ENCODE results near the gene ATP9A. TPM values are rescaled to one million over a fixed set of nuclear protein-coding genes. Genes with fewer than 3 reads are reported as not detected.

The ATP9A gene
- total and polyA plus RNA-seq, 10 of the 15 experiments (the other 5 are each of a cell fraction or from before 2014, with no cell fraction given) = 0.03 to 0.81 (median 0.14) TPM

DNA sequence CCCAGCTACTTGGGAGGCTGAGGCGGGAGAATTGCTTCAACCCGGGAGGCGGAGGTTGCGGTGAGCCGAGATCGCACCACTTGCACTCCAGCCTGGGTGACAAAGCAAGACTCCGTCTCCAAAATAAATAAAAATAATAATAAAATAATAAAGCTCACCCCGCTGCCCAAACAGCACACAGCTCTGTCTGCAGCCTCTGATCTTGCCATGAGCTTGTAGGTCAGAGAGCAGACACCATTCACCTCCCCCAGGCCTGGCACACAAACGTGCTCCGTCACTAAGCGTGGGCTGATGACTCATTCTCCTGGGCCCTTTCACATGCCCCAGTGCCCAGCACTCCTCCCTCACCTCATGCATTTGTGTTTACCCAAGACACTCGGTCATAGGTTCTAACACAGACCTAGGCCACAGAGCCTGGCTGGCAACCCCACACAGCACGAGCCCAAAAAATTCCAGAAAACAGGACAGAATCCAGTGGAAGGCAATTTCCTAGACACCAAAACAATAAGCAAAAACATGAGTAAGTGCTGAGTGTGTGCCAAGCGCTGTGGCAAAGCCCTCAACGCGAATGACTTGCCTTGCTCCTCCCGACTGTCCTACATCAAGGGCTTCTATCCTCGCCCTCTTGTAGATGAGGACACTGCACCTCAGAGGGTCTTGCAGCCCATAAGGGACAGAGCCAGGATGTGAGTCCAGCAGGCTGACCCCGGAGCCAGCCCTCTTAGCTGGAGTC lies 18.0 kb downstream of the ATP9A start:
- no peak overlapping the region for H2AFZ ChIP-seq (ENCODE audit: control insufficient read depth, low read depth, low read length)
- ChIA-PET CTCF (no interaction called here), RAD21 (ENCODE audit: unreplicated experiment) (no interaction called here), POLR2A (no interaction called here), SMC1A (ENCODE audit: uncharacterized antibody, unreplicated experiment) (no interaction called here)
- no peak overlapping the region for H3K4me2 ChIP-seq (ENCODE audit: control insufficient read depth, insufficient read depth)
- H3K27ac ChIP-seq (ENCODE audit: control insufficient read depth, insufficient read depth) = no peak overlapping the region
- ATAC-seq (peak; percentile 92), FAIRE-seq (no peak), DNase-seq (ENCODE audit: low read depth, low spot score) (no peak)
- no peaks in the 10 kb centered on the region for H3K27me3 ChIP-seq (replicated peaks in 1 of 2; ENCODE audit: control insufficient read depth in 2 of 2, insufficient read depth in 2 of 2, low read length in 1 of 2)
- in situ Hi-C loops (cut with MboI) = no loop called here
- H3K9ac ChIP-seq (ENCODE audit: control insufficient read depth, insufficient read depth, low read length) = no peak overlapping the region
- H3K9me3 ChIP-seq (replicated peaks; ENCODE audit: control insufficient read depth, insufficient read depth, low read length) = no peaks in the 10 kb centered on the region
- BruUV-seq (replicated peaks) = no TSS peak
- no peak for TF ChIP-seq GATAD2B (conservative IDR thresholded peaks at IDR 0.05; ENCODE audit: low read depth)
- 44% methylated on average over 19 of the region's 19 CpGs for WGBS (ENCODE audit: insufficient coverage, insufficient replicate concordance, low lambda C conversion rate, missing lambda C conversion rate)
- no peaks in the 10 kb centered on the region for H3K79me2 ChIP-seq (ENCODE audit: control insufficient read depth, insufficient read depth, low read length)
- no peaks in the 10 kb centered on the region for H3K4me1 ChIP-seq (ENCODE audit: control insufficient read depth, insufficient read depth, low read length)
- H3K36me3 ChIP-seq (ENCODE audit: control insufficient read depth in 2 of 2, insufficient read depth in 2 of 2, low read length in 1 of 2) = no peaks in the 10 kb centered on the region
- H3K4me3 ChIP-seq = no peak overlapping the region
- no peaks in the 10 kb centered on the region for H4K20me1 ChIP-seq (ENCODE audit: control insufficient read depth, insufficient read depth)
- intact Hi-C loops (cut with micrococcal nuclease; ENCODE audit: unreplicated experiment) = no loop called here

GRCh38 chr20:51749674-51750036 lies 18.5 kb downstream of the ATP9A start:
- Histone ChIP-seq H4K20me1 (ENCODE audit: control insufficient read depth, insufficient read depth) (no peaks in the 10 kb centered on the region), H3K9me3 (replicated peaks; ENCODE audit: control insufficient read depth, insufficient read depth, low read length) (no peaks in the 10 kb centered on the region), H2AFZ (ENCODE audit: control insufficient read depth, low read depth, low read length) (no peak overlapping the region), H3K79me2 (ENCODE audit: control insufficient read depth, insufficient read depth, low read length) (no peaks in the 10 kb centered on the region), H3K4me2 (ENCODE audit: control insufficient read depth, insufficient read depth) (no peak overlapping the region), H3K27ac (ENCODE audit: control insufficient read depth, insufficient read depth) (no peak overlapping the region), H3K27me3 (replicated peaks in 1 of 2; ENCODE audit: control insufficient read depth in 2 of 2, insufficient read depth in 2 of 2, low read length in 1 of 2) (no peaks in the 10 kb centered on the region), H3K4me1 (ENCODE audit: control insufficient read depth, insufficient read depth, low read length) (no peaks in the 10 kb centered on the region), H3K4me3 (no peak overlapping the region), H3K9ac (ENCODE audit: control insufficient read depth, insufficient read depth, low read length) (no peak overlapping the region), H3K36me3 (ENCODE audit: control insufficient read depth in 2 of 2, insufficient read depth in 2 of 2, low read length in 1 of 2) (no peaks in the 10 kb centered on the region)
- intact Hi-C loops (cut with micrococcal nuclease; ENCODE audit: unreplicated experiment) = no loop called here
- POLR2A ChIA-PET = no interaction called here
- CTCF ChIA-PET = no interaction called here
- FAIRE-seq (no peak), DNase-seq (ENCODE audit: low read depth, low spot score) (no peak), ATAC-seq (no peak)
- BruUV-seq (replicated peaks) = no TSS peak
- in situ Hi-C loops (cut with MboI) = no loop called here
- 0% methylated on average over 1 of the region's 1 CpG for WGBS (ENCODE audit: insufficient coverage, insufficient replicate concordance, low lambda C conversion rate, missing lambda C conversion rate)
- RAD21 ChIA-PET (ENCODE audit: unreplicated experiment) = no interaction called here
- SMC1A ChIA-PET (ENCODE audit: uncharacterized antibody, unreplicated experiment) = interaction anchor here (0.6 kb wide), 1 partner anchor 545 kb away, joined by 3 read pairs; no protein-coding TSS in a partner anchor
- TF ChIP-seq, protein P1, sequence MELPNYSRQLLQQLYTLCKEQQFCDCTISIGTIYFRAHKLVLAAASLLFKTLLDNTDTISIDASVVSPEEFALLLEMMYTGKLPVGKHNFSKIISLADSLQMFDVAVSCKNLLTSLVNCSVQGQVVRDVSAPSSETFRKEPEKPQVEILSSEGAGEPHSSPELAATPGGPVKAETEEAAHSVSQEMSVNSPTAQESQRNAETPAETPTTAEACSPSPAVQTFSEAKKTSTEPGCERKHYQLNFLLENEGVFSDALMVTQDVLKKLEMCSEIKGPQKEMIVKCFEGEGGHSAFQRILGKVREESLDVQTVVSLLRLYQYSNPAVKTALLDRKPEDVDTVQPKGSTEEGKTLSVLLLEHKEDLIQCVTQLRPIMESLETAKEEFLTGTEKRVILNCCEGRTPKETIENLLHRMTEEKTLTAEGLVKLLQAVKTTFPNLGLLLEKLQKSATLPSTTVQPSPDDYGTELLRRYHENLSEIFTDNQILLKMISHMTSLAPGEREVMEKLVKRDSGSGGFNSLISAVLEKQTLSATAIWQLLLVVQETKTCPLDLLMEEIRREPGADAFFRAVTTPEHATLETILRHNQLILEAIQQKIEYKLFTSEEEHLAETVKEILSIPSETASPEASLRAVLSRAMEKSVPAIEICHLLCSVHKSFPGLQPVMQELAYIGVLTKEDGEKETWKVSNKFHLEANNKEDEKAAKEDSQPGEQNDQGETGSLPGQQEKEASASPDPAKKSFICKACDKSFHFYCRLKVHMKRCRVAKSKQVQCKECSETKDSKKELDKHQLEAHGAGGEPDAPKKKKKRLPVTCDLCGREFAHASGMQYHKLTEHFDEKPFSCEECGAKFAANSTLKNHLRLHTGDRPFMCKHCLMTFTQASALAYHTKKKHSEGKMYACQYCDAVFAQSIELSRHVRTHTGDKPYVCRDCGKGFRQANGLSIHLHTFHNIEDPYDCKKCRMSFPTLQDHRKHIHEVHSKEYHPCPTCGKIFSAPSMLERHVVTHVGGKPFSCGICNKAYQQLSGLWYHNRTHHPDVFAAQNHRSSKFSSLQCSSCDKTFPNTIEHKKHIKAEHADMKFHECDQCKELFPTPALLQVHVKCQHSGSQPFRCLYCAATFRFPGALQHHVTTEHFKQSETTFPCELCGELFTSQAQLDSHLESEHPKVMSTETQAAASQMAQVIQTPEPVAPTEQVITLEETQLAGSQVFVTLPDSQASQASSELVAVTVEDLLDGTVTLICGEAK (IDR thresholded peaks at IDR 0.05; ENCODE audit: borderline replicate concordance) = no peak
- TF ChIP-seq, protein P2, sequence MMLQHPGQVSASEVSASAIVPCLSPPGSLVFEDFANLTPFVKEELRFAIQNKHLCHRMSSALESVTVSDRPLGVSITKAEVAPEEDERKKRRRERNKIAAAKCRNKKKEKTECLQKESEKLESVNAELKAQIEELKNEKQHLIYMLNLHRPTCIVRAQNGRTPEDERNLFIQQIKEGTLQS (IDR thresholded peaks at IDR 0.05; ENCODE audit: borderline replicate concordance, extremely low read depth, low read depth, low read length) = no peak
- no peak for TF ChIP-seq MTA2 (IDR thresholded peaks at IDR 0.05; ENCODE audit: low read depth)
- no peak for TF ChIP-seq RUNX3 (IDR thresholded peaks at IDR 0.05; ENCODE audit: low read length)
- TF ChIP-seq SIX5 (IDR thresholded peaks at IDR 0.05; ENCODE audit: low read depth, low read length, severe bottlenecking) = no peak
- no peak for TF ChIP-seq ZNF384 (IDR thresholded peaks at IDR 0.05; ENCODE audit: borderline replicate concordance, low read depth, low read length)
- TF ChIP-seq RBBP5 (conservative IDR thresholded peaks at IDR 0.05) = no peak
- TF ChIP-seq MYC (IDR thresholded peaks at IDR 0.05; ENCODE audit: insufficient read depth, insufficient read length, insufficient replicate concordance, low read length, severe bottlenecking) = no peak
- TF ChIP-seq STAT1 (conservative IDR thresholded peaks at IDR 0.05) = no peak
- TF ChIP-seq HDAC2 (IDR thresholded peaks at IDR 0.05) = no peak
- no peak for TF ChIP-seq IRF3 (IDR thresholded peaks at IDR 0.05)

All from GM12878 (cell line).